ENCODE measurements around the gene KLF15.

Gene KLF15

DNA sequence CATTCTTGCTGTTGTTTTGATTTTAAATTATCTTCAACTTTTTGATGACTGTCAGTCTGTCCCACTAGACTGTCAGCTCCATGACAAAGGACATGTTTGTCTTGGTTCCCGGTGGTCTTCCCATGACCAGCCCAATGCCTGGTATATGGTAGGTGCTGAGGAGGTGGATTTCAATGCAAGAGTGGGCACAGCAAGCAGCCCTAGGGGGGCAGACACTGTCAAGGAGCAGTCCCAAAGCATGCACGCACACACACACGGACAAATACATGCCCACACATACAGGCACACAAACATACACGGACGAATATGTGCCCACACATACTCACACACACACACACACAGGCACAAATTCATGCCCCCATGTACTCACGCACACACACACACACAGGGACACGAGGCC, 12.0 kb downstream of the KLF15 start:
- Histone ChIP-seq H3K27me3 (no peaks in the 10 kb centered on the region), H3K4me1 (peaks cover 0 to 72% (median 25%) of the 10 kb centered on the region in 4 donors), H3K4me3 (no peak overlapping the region), H3K36me3 (peaks cover 93 to 97% (median 96%) of the 10 kb centered on the region in 3 donors), H3K27ac (no peak overlapping the region), H3K9me3 (peaks cover 0 to 2% (median 0%) of the 10 kb centered on the region in 3 donors)
- peak in 1 of 2 donors; percentile 20 for DNase-seq
- TF ChIP-seq CTCF (IDR thresholded peaks at IDR 0.05), result no peak
- intact Hi-C loops (cut with DNase I; ENCODE audit: low total_unique reads), result no loop called here

DNA sequence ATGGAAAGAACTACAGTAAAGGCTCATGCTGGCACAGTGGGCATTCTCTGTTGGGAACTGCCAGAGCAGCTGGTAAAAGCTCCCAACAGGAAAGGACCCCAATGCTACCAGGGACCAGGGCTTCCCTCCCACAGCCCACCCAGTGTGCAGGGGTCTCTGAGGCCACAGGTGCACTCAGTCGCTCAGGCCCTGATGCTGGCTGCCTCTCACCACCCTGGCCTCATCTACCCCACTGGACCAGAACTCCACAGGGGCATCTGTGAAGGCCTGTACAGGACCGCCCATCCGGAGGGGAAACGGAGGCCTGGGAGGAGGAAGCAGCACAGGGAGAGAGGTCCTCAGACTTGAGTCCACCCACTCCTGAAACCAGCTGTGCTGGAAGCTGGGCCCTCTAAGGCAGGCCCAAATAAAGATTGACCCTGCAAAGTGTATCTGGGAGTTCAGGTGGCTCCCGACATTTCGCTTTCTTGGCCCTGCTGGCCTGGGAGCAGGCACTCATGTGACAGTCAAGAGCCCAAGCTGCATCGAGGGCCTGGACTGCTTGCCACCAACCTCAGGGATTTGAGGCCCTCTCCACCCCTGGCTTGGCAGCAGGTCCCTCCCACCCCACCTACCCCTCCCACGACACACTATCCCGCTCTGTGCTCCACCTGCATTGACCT, 12.7 kb downstream of the KLF15 start:
- Histone ChIP-seq H3K4me1 (peaks cover 0 to 72% (median 21%) of the 10 kb centered on the region in 4 donors), H3K27ac (no peak overlapping the region), H3K36me3 (peaks cover 87 to 91% (median 91%) of the 10 kb centered on the region in 3 donors), H3K4me3 (no peak overlapping the region), H3K27me3 (no peaks in the 10 kb centered on the region), H3K9me3 (peaks cover 0 to 2% (median 0%) of the 10 kb centered on the region in 3 donors)
- no peak for TF ChIP-seq CTCF (IDR thresholded peaks at IDR 0.05)
- peak; percentile 16 to 59 for DNase-seq
- intact Hi-C loops (cut with DNase I; ENCODE audit: low total_unique reads), result no loop called here

DNA sequence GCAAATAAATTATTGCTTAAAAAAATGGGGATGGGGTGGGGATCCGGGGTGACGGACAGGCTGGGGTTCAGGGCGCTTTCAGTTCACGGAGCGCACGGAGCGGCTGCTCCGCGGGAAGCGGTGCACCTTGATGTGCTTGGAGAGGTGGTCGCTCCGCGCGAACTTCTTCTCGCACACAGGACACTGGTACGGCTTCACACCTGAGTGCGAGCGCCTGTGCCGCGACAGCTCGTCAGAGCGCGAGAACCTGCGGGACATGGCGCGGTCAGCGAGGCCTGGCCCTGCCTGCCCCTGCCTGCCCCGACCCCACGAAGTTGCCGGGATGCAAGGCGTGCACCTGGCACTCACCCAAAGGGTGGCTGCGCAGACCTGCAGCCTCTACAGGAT, 13.6 kb downstream of the KLF15 start:
- intact Hi-C loops (cut with DNase I; ENCODE audit: low total_unique reads), result no loop called here
- H3K27ac ChIP-seq, result no peak overlapping the region
- H3K36me3 ChIP-seq, result peaks cover 78 to 83% (median 82%) of the 10 kb centered on the region in 3 donors

GRCh38 chr3:126342991-126343648, 14.1 kb downstream of the KLF15 start:
- H3K27ac ChIP-seq, result no peak overlapping the region
- TF ChIP-seq CTCF (IDR thresholded peaks at IDR 0.05), result no peak
- no peaks in the 10 kb centered on the region for H3K27me3 ChIP-seq
- H3K36me3 ChIP-seq, result peaks cover 74 to 78% (median 78%) of the 10 kb centered on the region in 3 donors
- peaks cover 0 to 2% (median under 1%) of the 10 kb centered on the region in 3 donors for H3K9me3 ChIP-seq
- DNase-seq, result peak; percentile 22 to 65
- H3K4me3 ChIP-seq, result no peak overlapping the region
- intact Hi-C loops (cut with DNase I; ENCODE audit: low total_unique reads), result no loop called here
- H3K4me1 ChIP-seq, result peaks cover 0 to 64% (median 14%) of the 10 kb centered on the region in 4 donors

More for the DNA sequence above, 13.6 kb downstream of the KLF15 start:
- no peaks in the 10 kb centered on the region for H3K27me3 ChIP-seq
- TF ChIP-seq CTCF (IDR thresholded peaks at IDR 0.05), result no peak
- peaks cover 0 to 2% (median 0%) of the 10 kb centered on the region in 3 donors for H3K9me3 ChIP-seq
- H3K4me3 ChIP-seq, result no peak overlapping the region
- peaks cover 0 to 69% (median 17%) of the 10 kb centered on the region in 4 donors for H3K4me1 ChIP-seq
- peak; percentile 19 to 65 for DNase-seq

- no peak overlapping the region for H3K27ac ChIP-seq
- DNase-seq, result peak; percentile 19 to 62
Observed at GRCh38 chr3:126342211-126342610, 15.0 kb downstream of the KLF15 start.

More at GRCh38 chr3:126342211-126342610, 15.0 kb downstream of the KLF15 start:
- Histone ChIP-seq H3K4me1 (peaks cover 0 to 54% (median 11%) of the 10 kb centered on the region in 4 donors), H3K27me3 (no peaks in the 10 kb centered on the region), H3K9me3 (peaks cover 0 to 8% (median 2%) of the 10 kb centered on the region in 3 donors), H3K36me3 (peaks cover 70 to 75% (median 71%) of the 10 kb centered on the region in 3 donors), H3K4me3 (no peak overlapping the region)
- intact Hi-C loops (cut with DNase I; ENCODE audit: low total_unique reads), result no loop called here
- TF ChIP-seq CTCF (IDR thresholded peaks at IDR 0.05), result no peak

Measured in tibial artery (tissue), 4 donors.